HCT116 (cell line): ENCODE results near the gene ZEB2.

Experiments
- CEBPB ChIP-seq: IDR thresholded peaks from 2 replicates; pipeline ENCODE4 v1.6.1; 2012; ENCODE audit warnings: low read depth
- CTCF ChIP-seq, 3 experiments: fragments of 200-600 bp in 1 of 3; sonication (generic) in 1 of 3; IDR thresholded peaks in 2 of 3; conservative IDR thresholded peaks in 1 of 3; 2 replicates each; pipeline ENCODE4 v1.5.1; 2012 to 2017; ENCODE audit warnings: low read depth in 2 of 3, low read length in 2 of 3, antibody characterized with exemption in 1 of 3, borderline replicate concordance in 1 of 3, control low read depth in 1 of 3, mild to moderate bottlenecking in 1 of 3, mixed read lengths in 1 of 3, mixed run types in 1 of 3, moderate library complexity in 1 of 3; ENCODE audit not compliant: insufficient read depth in 1 of 3
- EGR1 ChIP-seq: IDR thresholded peaks from 2 replicates; pipeline ENCODE4 v1.6.1; 2012; ENCODE audit warnings: low read depth
- EZH2 ChIP-seq: fragments of 200-600 bp; sonication (generic); IDR thresholded peaks from 2 replicates; pipeline ENCODE4 v1.6.1; 2017; ENCODE audit warnings: antibody characterized with exemption, mixed run types
- POLR2AphosphoS5 ChIP-seq: IDR thresholded peaks from 2 replicates; pipeline ENCODE4 v1.6.1; 2011; ENCODE audit warnings: mild to moderate bottlenecking, low read depth, low read length, moderate library complexity
- SP1 ChIP-seq: IDR thresholded peaks from 2 replicates; pipeline ENCODE4 v1.6.1; 2012; ENCODE audit warnings: low read depth
- YY1 ChIP-seq: IDR thresholded peaks from 2 replicates; pipeline ENCODE4 v1.6.1; 2011; ENCODE audit warnings: low read length, low read depth, moderate library complexity, mild to moderate bottlenecking; ENCODE audit not compliant: insufficient replicate concordance; ENCODE audit errors: extremely low read depth
- ZNF274 ChIP-seq: fragments of 200-500 bp; sonication (Bioruptor generic); IDR thresholded peaks from 2 replicates; pipeline ENCODE4 v1.6.1; 2014; ENCODE audit warnings: mild to moderate bottlenecking, low read depth, low read length, inconsistent platforms

GRCh38 chr2:144421606-144422510 lies 98.1 kb downstream of the ZEB2 start:
- TF ChIP-seq SP1: no peak
- no peak for TF ChIP-seq POLR2AphosphoS5
- TF ChIP-seq ZNF274: no peak
- no peak for TF ChIP-seq EZH2
- no peak for TF ChIP-seq YY1
- TF ChIP-seq CEBPB: no peak
- no peak for TF ChIP-seq EGR1
- TF ChIP-seq CTCF (IDR thresholded peaks at IDR 0.05 in 2 of 3, conservative IDR thresholded peaks at IDR 0.05 in 1 of 3; ENCODE audit: borderline replicate concordance in 1 of 3, insufficient read depth in 1 of 3, low read depth in 2 of 3, low read length in 2 of 3): no peak
